GM12878 (cell line): Measurements from ENCODE around the gene PASK. TPM values are rescaled to one million over a fixed set of nuclear protein-coding genes. Genes with fewer than 3 reads are reported as not detected.
A peak's percentile ranks its signal among the peaks of the same experiment; 100 is the strongest.

Experiments used
- ATAC-seq: fragments of 200-7000 bp; cut with Tn5 transposase; 3 replicates; pipeline ENCODE4 v1.9.1; 2020; ENCODE audit warnings: mild to moderate bottlenecking, moderate library complexity
- BruUV-seq: library from RNA; stranded (reverse); fragments of 400-500 nt; replicated peaks from 2 replicates; lab custom pipeline; 2021; lab: Mats Ljungman, UMichigan
- CTCF ChIA-PET: fragments of 300-600 bp; sonication (Branson Sonifier 250); formaldehyde crosslinking; extraction: SDS; loops from one replicate; lab custom pipeline; 2021; ENCODE audit warnings: inconsistent platforms; lab: Yijun Ruan, JAX
- POLR2A ChIA-PET: fragments of 350-600 bp; formaldehyde crosslinking; extraction: SDS; loops from one replicate; lab custom pipeline; 2021; ENCODE audit warnings: inconsistent platforms; lab: Charles Lee
- RAD21 ChIA-PET: fragments of 300-600 bp; sonication (Branson Sonifier 250); formaldehyde crosslinking; loops from one replicate; lab custom pipeline; 2023; ENCODE audit warnings: antibody characterized with exemption; ENCODE audit not compliant: unreplicated experiment; lab: Charles Lee
- SMC1A ChIA-PET: fragments of 300-600 bp; sonication (Branson Sonifier 250); formaldehyde crosslinking; loops from one replicate; lab custom pipeline; 2023; ENCODE audit not compliant: unreplicated experiment, uncharacterized antibody; lab: Charles Lee
- DNase-seq: peaks from one replicate; pipeline ENCODE4 v3.0.0-alpha.2; 2011; ENCODE audit warnings: low read depth, low spot score
- FAIRE-seq: peaks from 3 replicates; lab custom pipeline; 2011; peaks lifted over from hg19 to GRCh38; lab: Jason Lieb, UNC
- H2AFZ ChIP-seq: 2 replicates; pipeline ENCODE4 v1.6.0; 2011; ENCODE audit warnings: low read depth, low read length, control low read depth; ENCODE audit not compliant: control insufficient read depth
- H3K27ac ChIP-seq: 2 replicates; pipeline ENCODE4 v1.5.1; 2011; ENCODE audit warnings: control low read depth; ENCODE audit not compliant: control insufficient read depth, insufficient read depth
- H3K27me3 ChIP-seq, 2 experiments: replicated peaks in 1 of 2; 2 replicates each; pipeline versions ENCODE4 v1.6.0 to v1.6.1; 2011; ENCODE audit warnings: low read length in 1 of 2; ENCODE audit not compliant: control insufficient read depth in 2 of 2, insufficient read depth in 2 of 2
- H3K36me3 ChIP-seq, 2 experiments: 2 replicates each; pipeline ENCODE4 v1.5.1; 2011; ENCODE audit warnings: low read length in 1 of 2; ENCODE audit not compliant: control insufficient read depth in 2 of 2, insufficient read depth in 2 of 2
- H3K4me1 ChIP-seq: 2 replicates; pipeline ENCODE4 v1.6.1; 2011; ENCODE audit warnings: mild to moderate bottlenecking, low read length, moderate library complexity, mixed read lengths; ENCODE audit not compliant: control insufficient read depth, insufficient read depth
- H3K4me2 ChIP-seq: 2 replicates; pipeline ENCODE4 v1.6.0; 2011; ENCODE audit warnings: control low read depth; ENCODE audit not compliant: control insufficient read depth, insufficient read depth
- H3K4me3 ChIP-seq: fragments of 200-600 bp; sonication (generic); 2 replicates; pipeline ENCODE4 v1.5.1; 2016
- H3K79me2 ChIP-seq: 2 replicates; pipeline ENCODE4 v1.6.0; 2011; ENCODE audit warnings: low read length; ENCODE audit not compliant: control insufficient read depth, insufficient read depth
- H3K9ac ChIP-seq: 2 replicates; pipeline ENCODE4 v1.8.0; 2011; ENCODE audit warnings: low read length, control low read depth, mixed read lengths; ENCODE audit not compliant: control insufficient read depth, insufficient read depth
- H3K9me3 ChIP-seq: replicated peaks from 3 replicates; pipeline ENCODE4 v1.5.1; 2011; ENCODE audit warnings: mild to moderate bottlenecking, low read length; ENCODE audit not compliant: control insufficient read depth, insufficient read depth
- H4K20me1 ChIP-seq: 2 replicates; pipeline ENCODE4 v1.6.0; 2011; ENCODE audit not compliant: control insufficient read depth, insufficient read depth
- HCFC1 ChIP-seq: fragments of 150-350 bp; IDR thresholded peaks from 2 replicates; pipeline ENCODE4 v1.6.1; 2014; ENCODE audit warnings: low read length
- JUNB ChIP-seq: IDR thresholded peaks from 2 replicates; pipeline ENCODE4 v1.6.1; 2016; ENCODE audit warnings: antibody characterized with exemption, mild to moderate bottlenecking
- MEF2A ChIP-seq: IDR thresholded peaks from 2 replicates; pipeline ENCODE4 v1.6.1; 2011; ENCODE audit warnings: low read depth, mild to moderate bottlenecking, low read length, moderate library complexity; ENCODE audit not compliant: insufficient read depth
- MEF2B ChIP-seq: fragments of 450-650 bp; IDR thresholded peaks from 2 replicates; pipeline ENCODE4 v1.6.1; 2018; ENCODE audit warnings: mild to moderate bottlenecking, moderate library complexity; ENCODE audit not compliant: partially characterized antibody, poor library complexity, severe bottlenecking
- MTA3 ChIP-seq: IDR thresholded peaks from 2 replicates; pipeline ENCODE4 v1.6.1; 2012; ENCODE audit warnings: low read length, inconsistent platforms, borderline replicate concordance
- SIN3A ChIP-seq: IDR thresholded peaks from 2 replicates; pipeline ENCODE4 v1.6.1; 2012; ENCODE audit warnings: low read depth, low read length, improper control_type of control experiment
- SP1 ChIP-seq: IDR thresholded peaks from one replicate; pipeline ENCODE4 v1.6.1; 2011; ENCODE audit warnings: low read depth, low read length
- TCF12 ChIP-seq: IDR thresholded peaks from 2 replicates; pipeline ENCODE4 v1.6.1; 2011; ENCODE audit warnings: low read depth, mild to moderate bottlenecking, low read length
- WGBS: methylation state at CpG from one replicate; pipeline ENCODE4 v1.1.6; 2016; ENCODE audit warnings: low lambda C conversion rate; ENCODE audit not compliant: insufficient replicate concordance, insufficient coverage; ENCODE audit errors: missing lambda C conversion rate; 5-methylcytosine and 5-hydroxymethylcytosine counted together
- in situ Hi-C: fragments of 300-500 bp; cut with MboI; formaldehyde crosslinking; loops from 9 replicates; pipeline ENCODE4 v1.14.3; 2018; ENCODE audit warnings: mixed read lengths
- intact Hi-C: fragments of 100-400 bp; cut with micrococcal nuclease; formaldehyde crosslinking; loops from one replicate; pipeline ENCODE4 v1.14.2; 2022; ENCODE audit not compliant: unreplicated experiment
- polyA plus RNA-seq, 11 experiments: library from polyadenylated mRNA; depleted of rRNA in 4 of 11; unstranded in 6 of 11; stranded (reverse) in 5 of 11; fragments of >200 nt; fragmentation: Nextera tagmentation in 4 of 11; fragmentation: Illumina TruSeq in 1 of 11; extraction: Ambion mirVana in 4 of 11; extraction: Trizol in 1 of 11; gene quantifications; 1 replicate in 1 of 11; 2 replicates in 10 of 11; pipeline versions ENCODE4 v1.2.1 to v1.2.3, GENCODE V29; 2011 to 2016; ENCODE audit warnings: inconsistent platforms in 2 of 11, missing spikeins in 2 of 11, low read depth in 1 of 11
- total RNA-seq, 4 experiments: library from RNA; depleted of rRNA in 3 of 4; stranded (reverse); fragments of >200 nt in 3 of 4; fragmentation: Illumina TruSeq in 1 of 4; extraction: Trizol in 1 of 4; gene quantifications; 2 replicates each; pipeline versions ENCODE4 v1.2.1 to v1.2.3, GENCODE V29; 2013 to 2021
- TF ChIP-seq, protein P1 (sequence below): IDR thresholded peaks from 2 replicates; pipeline ENCODE4 v1.6.1; 2012; ENCODE audit warnings: improper control_type of control experiment, low read depth, low read length; ENCODE audit not compliant: insufficient replicate concordance

The PASK gene
- total and polyA plus RNA-seq, 10 of the 15 experiments (the other 5 are each of a cell fraction or from before 2014, with no cell fraction given): 9.6 to 62.2 (median 28.5) TPM

GRCh38 chr2:241132538-241133435 is 16.5 kb downstream of the PASK start:
- ChIA-PET CTCF (interaction anchor here (0.6 to 2.1 kb wide), 2 partner anchors 17 to 138 kb away, joined by 3 to 5 read pairs; partner anchors contain the start of gene PASK), SMC1A (interaction anchor here (0.6 to 1.8 kb wide), 4 partner anchors 12 to 33 kb away, joined by 3 to 4 read pairs (median 4); no protein-coding TSS in a partner anchor), RAD21 (interaction anchor here (1.2 kb wide), 1 partner anchor 22 kb away, joined by 3 read pairs; no protein-coding TSS in a partner anchor), POLR2A (interaction anchor here (0.9 to 1.9 kb wide), 4 partner anchors 14 to 31 kb away, joined by 3 to 7 read pairs (median 3); partner anchors contain the start of genes MTERF4 and PASK)
- Histone ChIP-seq H3K4me1 (peaks cover 20% of the 10 kb centered on the region), H3K9me3 (no peaks in the 10 kb centered on the region), H3K4me3 (no peak overlapping the region), H2AFZ (no peak overlapping the region), H3K4me2 (no peak overlapping the region; the same call in 1 of the 2 replicates), H3K27me3 (no peaks in the 10 kb centered on the region), H3K79me2 (no peaks in the 10 kb centered on the region; the same call in none of the 2 replicates), H4K20me1 (no peaks in the 10 kb centered on the region), H3K9ac (no peak overlapping the region), H3K27ac (no peak overlapping the region; the same call in 1 of the 2 replicates), H3K36me3 (peaks cover 3 to 15% of the 10 kb centered on the region in 2 experiments)
- 73% methylated on average over 14 of the region's 14 CpGs for WGBS
- no TSS peak for BruUV-seq
- ATAC-seq (no peak), DNase-seq (no peak), FAIRE-seq (no peak)
- in situ Hi-C loops (no loop called here), intact Hi-C loops (no loop called here)
- TF ChIP-seq MTA3 (no peak), TCF12 (peak; percentile 54; the same call in 1 of the 2 replicates)

- no peaks in the 10 kb centered on the region for H4K20me1 ChIP-seq
- H3K27me3 ChIP-seq: no peaks in the 10 kb centered on the region
- no peak overlapping the region for H2AFZ ChIP-seq
- FAIRE-seq (no peak), DNase-seq (no peak), ATAC-seq (no peak)
- BruUV-seq: no TSS peak
- ChIA-PET RAD21 (interaction anchor here (1.2 kb wide), 1 partner anchor 21 kb away, joined by 3 read pairs; no protein-coding TSS in a partner anchor), POLR2A (interaction anchor here (0.6 to 1.9 kb wide), 2 partner anchors 8 to 18 kb away, joined by 3 to 7 read pairs; partner anchors contain the start of gene PASK), CTCF (interaction anchor here (2.1 kb wide), 1 partner anchor 18 kb away, joined by 5 read pairs; the partner anchor contains the start of gene PASK), SMC1A (interaction anchor here (1.3 kb wide), 1 partner anchor 32 kb away, joined by 4 read pairs; no protein-coding TSS in a partner anchor)
- TF ChIP-seq JUNB (no peak), MEF2B (no peak), HCFC1 (no peak), SP1 (no peak), SIN3A (no peak), MEF2A (no peak)
- TF ChIP-seq, protein P1, sequence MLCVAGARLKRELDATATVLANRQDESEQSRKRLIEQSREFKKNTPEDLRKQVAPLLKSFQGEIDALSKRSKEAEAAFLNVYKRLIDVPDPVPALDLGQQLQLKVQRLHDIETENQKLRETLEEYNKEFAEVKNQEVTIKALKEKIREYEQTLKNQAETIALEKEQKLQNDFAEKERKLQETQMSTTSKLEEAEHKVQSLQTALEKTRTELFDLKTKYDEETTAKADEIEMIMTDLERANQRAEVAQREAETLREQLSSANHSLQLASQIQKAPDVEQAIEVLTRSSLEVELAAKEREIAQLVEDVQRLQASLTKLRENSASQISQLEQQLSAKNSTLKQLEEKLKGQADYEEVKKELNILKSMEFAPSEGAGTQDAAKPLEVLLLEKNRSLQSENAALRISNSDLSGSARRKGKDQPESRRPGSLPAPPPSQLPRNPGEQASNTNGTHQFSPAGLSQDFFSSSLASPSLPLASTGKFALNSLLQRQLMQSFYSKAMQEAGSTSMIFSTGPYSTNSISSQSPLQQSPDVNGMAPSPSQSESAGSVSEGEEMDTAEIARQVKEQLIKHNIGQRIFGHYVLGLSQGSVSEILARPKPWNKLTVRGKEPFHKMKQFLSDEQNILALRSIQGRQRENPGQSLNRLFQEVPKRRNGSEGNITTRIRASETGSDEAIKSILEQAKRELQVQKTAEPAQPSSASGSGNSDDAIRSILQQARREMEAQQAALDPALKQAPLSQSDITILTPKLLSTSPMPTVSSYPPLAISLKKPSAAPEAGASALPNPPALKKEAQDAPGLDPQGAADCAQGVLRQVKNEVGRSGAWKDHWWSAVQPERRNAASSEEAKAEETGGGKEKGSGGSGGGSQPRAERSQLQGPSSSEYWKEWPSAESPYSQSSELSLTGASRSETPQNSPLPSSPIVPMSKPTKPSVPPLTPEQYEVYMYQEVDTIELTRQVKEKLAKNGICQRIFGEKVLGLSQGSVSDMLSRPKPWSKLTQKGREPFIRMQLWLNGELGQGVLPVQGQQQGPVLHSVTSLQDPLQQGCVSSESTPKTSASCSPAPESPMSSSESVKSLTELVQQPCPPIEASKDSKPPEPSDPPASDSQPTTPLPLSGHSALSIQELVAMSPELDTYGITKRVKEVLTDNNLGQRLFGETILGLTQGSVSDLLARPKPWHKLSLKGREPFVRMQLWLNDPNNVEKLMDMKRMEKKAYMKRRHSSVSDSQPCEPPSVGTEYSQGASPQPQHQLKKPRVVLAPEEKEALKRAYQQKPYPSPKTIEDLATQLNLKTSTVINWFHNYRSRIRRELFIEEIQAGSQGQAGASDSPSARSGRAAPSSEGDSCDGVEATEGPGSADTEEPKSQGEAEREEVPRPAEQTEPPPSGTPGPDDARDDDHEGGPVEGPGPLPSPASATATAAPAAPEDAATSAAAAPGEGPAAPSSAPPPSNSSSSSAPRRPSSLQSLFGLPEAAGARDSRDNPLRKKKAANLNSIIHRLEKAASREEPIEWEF: no peak
- H3K4me1 ChIP-seq: peaks cover 32% of the 10 kb centered on the region
- in situ Hi-C loops: no loop called here
- H3K36me3 ChIP-seq: peaks cover 0 to 9% of the 10 kb centered on the region in 2 experiments; a peak in 3 of 4 replicates
- H3K27ac ChIP-seq: no peak overlapping the region
- 99% methylated on average over 7 of the region's 7 CpGs for WGBS
- no peaks in the 10 kb centered on the region for H3K9me3 ChIP-seq
- no peak overlapping the region for H3K4me3 ChIP-seq
- H3K79me2 ChIP-seq: peaks cover 5% of the 10 kb centered on the region
- H3K4me2 ChIP-seq: no peak overlapping the region
- no peak overlapping the region for H3K9ac ChIP-seq
- intact Hi-C loops: no loop called here
These were observed 17.7 kb downstream of the PASK start for GRCh38 chr2:241131531-241131930.
